ENCODE results near the gene CPT1C.

DNA sequence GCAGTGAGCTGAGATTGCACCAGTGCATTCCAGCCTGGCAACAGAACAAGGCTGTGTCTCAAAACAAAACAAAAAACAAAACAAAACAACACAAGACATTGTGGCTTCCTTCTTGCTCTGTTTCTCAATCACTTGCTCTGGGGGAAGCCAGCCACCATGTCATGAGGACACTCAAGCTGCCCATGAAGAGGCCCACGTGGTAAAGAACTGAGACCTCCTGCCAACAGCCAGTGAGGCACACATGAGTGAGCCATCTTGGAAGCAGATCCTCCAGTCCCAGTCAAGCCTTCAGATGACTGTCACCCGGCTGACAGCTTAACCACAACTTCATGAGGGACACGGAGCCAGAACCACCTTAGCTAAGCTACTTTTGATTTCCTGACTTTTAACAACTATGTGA, 25.2 kb downstream of the CPT1C start:
- TF ChIP-seq, protein P1, sequence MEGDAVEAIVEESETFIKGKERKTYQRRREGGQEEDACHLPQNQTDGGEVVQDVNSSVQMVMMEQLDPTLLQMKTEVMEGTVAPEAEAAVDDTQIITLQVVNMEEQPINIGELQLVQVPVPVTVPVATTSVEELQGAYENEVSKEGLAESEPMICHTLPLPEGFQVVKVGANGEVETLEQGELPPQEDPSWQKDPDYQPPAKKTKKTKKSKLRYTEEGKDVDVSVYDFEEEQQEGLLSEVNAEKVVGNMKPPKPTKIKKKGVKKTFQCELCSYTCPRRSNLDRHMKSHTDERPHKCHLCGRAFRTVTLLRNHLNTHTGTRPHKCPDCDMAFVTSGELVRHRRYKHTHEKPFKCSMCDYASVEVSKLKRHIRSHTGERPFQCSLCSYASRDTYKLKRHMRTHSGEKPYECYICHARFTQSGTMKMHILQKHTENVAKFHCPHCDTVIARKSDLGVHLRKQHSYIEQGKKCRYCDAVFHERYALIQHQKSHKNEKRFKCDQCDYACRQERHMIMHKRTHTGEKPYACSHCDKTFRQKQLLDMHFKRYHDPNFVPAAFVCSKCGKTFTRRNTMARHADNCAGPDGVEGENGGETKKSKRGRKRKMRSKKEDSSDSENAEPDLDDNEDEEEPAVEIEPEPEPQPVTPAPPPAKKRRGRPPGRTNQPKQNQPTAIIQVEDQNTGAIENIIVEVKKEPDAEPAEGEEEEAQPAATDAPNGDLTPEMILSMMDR (IDR thresholded peaks at IDR 0.05; ENCODE audit: low read depth, low read length, poor library complexity, severe bottlenecking): no peak
- no peak for TF ChIP-seq EZH2phosphoT487 (IDR thresholded peaks at IDR 0.05; ENCODE audit: borderline replicate concordance, low read length)
